Measurements from ENCODE around the gene TMOD1.

TMOD1 gene

GRCh38 chr9:97543561-97543960 lies 42.1 kb downstream of the TMOD1 start:
- DNase-seq (no peak), ATAC-seq (ENCODE audit: insufficient read depth, low read depth) (no peak)
- no peaks in the 10 kb centered on the region for H3K36me3 ChIP-seq (ENCODE audit: insufficient read depth, low read length)
- no peak overlapping the region for H3K27ac ChIP-seq (ENCODE audit: low read length)
- H4K20me1 ChIP-seq (ENCODE audit: insufficient read depth, low read length), result no peaks in the 10 kb centered on the region
- TF ChIP-seq EZH2 (IDR thresholded peaks at IDR 0.05; ENCODE audit: borderline replicate concordance, low read depth, low read length, severe bottlenecking), result no peak
- no peak for TF ChIP-seq CTCF (IDR thresholded peaks at IDR 0.05; ENCODE audit: borderline replicate concordance, extremely low read depth, low read length, poor library complexity, severe bottlenecking)
- no peak overlapping the region for H2AFZ ChIP-seq (ENCODE audit: low read depth, low read length)
- H3K27me3 ChIP-seq (ENCODE audit: insufficient read depth, low read length, poor library complexity), result no peaks in the 10 kb centered on the region
- H3K79me2 ChIP-seq (ENCODE audit: insufficient read depth, low read length), result no peaks in the 10 kb centered on the region
- no peak overlapping the region for H3K4me2 ChIP-seq (ENCODE audit: insufficient read depth, low read length)
- H3K9ac ChIP-seq (ENCODE audit: low read depth, low read length), result no peak overlapping the region
- H3K9me3 ChIP-seq (ENCODE audit: insufficient read depth, low read length, severe bottlenecking), result no peaks in the 10 kb centered on the region
- H3K4me1 ChIP-seq (ENCODE audit: insufficient read depth, low read length), result no peaks in the 10 kb centered on the region
- no peak overlapping the region for H3K4me3 ChIP-seq (ENCODE audit: low read depth in 1 of 2, low read length in 2 of 2)

- TF ChIP-seq EZH2 (IDR thresholded peaks at IDR 0.05; ENCODE audit: borderline replicate concordance, low read depth, low read length, severe bottlenecking) (no peak), CTCF (IDR thresholded peaks at IDR 0.05; ENCODE audit: borderline replicate concordance, extremely low read depth, low read length, poor library complexity, severe bottlenecking) (no peak)
- Histone ChIP-seq H3K4me3 (ENCODE audit: low read depth in 1 of 2, low read length in 2 of 2) (no peak overlapping the region), H3K4me2 (ENCODE audit: insufficient read depth, low read length) (no peak overlapping the region), H3K79me2 (ENCODE audit: insufficient read depth, low read length) (no peaks in the 10 kb centered on the region), H3K9me3 (ENCODE audit: insufficient read depth, low read length, severe bottlenecking) (no peaks in the 10 kb centered on the region), H3K4me1 (ENCODE audit: insufficient read depth, low read length) (no peaks in the 10 kb centered on the region), H4K20me1 (ENCODE audit: insufficient read depth, low read length) (no peaks in the 10 kb centered on the region), H3K36me3 (ENCODE audit: insufficient read depth, low read length) (no peaks in the 10 kb centered on the region), H2AFZ (ENCODE audit: low read depth, low read length) (no peak overlapping the region), H3K9ac (ENCODE audit: low read depth, low read length) (no peak overlapping the region), H3K27me3 (ENCODE audit: insufficient read depth, low read length, poor library complexity) (peaks cover 2% of the 10 kb centered on the region), H3K27ac (ENCODE audit: low read length) (no peak overlapping the region)
- no peak for ATAC-seq (ENCODE audit: insufficient read depth, low read depth)
- no peak for DNase-seq
Observed at GRCh38 chr9:97545486-97545885, 44.0 kb downstream of the TMOD1 start.

- H3K27ac ChIP-seq (ENCODE audit: low read length), result no peak overlapping the region
- ATAC-seq (ENCODE audit: insufficient read depth, low read depth) (no peak), DNase-seq (no peak)
- H3K4me2 ChIP-seq (ENCODE audit: insufficient read depth, low read length), result no peak overlapping the region
- H3K27me3 ChIP-seq (ENCODE audit: insufficient read depth, low read length, poor library complexity), result peaks cover 2% of the 10 kb centered on the region
- no peaks in the 10 kb centered on the region for H3K36me3 ChIP-seq (ENCODE audit: insufficient read depth, low read length)
- H3K9me3 ChIP-seq (ENCODE audit: insufficient read depth, low read length, severe bottlenecking), result no peaks in the 10 kb centered on the region
- no peaks in the 10 kb centered on the region for H3K79me2 ChIP-seq (ENCODE audit: insufficient read depth, low read length)
- H3K4me3 ChIP-seq (ENCODE audit: low read depth in 1 of 2, low read length in 2 of 2), result no peak overlapping the region
- H3K4me1 ChIP-seq (ENCODE audit: insufficient read depth, low read length), result no peaks in the 10 kb centered on the region
- H4K20me1 ChIP-seq (ENCODE audit: insufficient read depth, low read length), result no peaks in the 10 kb centered on the region
- TF ChIP-seq CTCF (IDR thresholded peaks at IDR 0.05; ENCODE audit: borderline replicate concordance, extremely low read depth, low read length, poor library complexity, severe bottlenecking) (no peak), EZH2 (IDR thresholded peaks at IDR 0.05; ENCODE audit: borderline replicate concordance, low read depth, low read length, severe bottlenecking) (no peak)
- H2AFZ ChIP-seq (ENCODE audit: low read depth, low read length), result no peak overlapping the region
- no peak overlapping the region for H3K9ac ChIP-seq (ENCODE audit: low read depth, low read length)
Observed at GRCh38 chr9:97547098-97547829, 45.8 kb downstream of the TMOD1 start.
